Breast epithelium (tissue), 4 donors: ENCODE results near the gene XYLT1. TPM values are rescaled to one million over a fixed set of nuclear protein-coding genes. Genes with fewer than 3 reads are reported as not detected.

ENCODE experiments used
- DNase-seq, 2 donors: peaks; one replicate each; pipeline ENCODE4 v3.0.0-alpha.2; 2019; ENCODE audit warnings: low spot score in 2 of 2
- H3K27ac ChIP-seq, 2 donors: fragments of 200-600 bp; sonication (generic) in 1 of 2; one replicate each; pipeline ENCODE4 v1.5.1; 2016 to 2019; ENCODE audit warnings: mild to moderate bottlenecking in 1 of 2
- H3K27me3 ChIP-seq, 2 donors: fragments of 200-600 bp; sonication (generic) in 1 of 2; one replicate each; pipeline versions ENCODE4 v1.5.1 to v1.6.0; 2017 to 2019; ENCODE audit warnings: control low read depth in 1 of 2, mild to moderate bottlenecking in 1 of 2
- H3K36me3 ChIP-seq: fragments of 200-600 bp; one replicate; pipeline ENCODE4 v1.5.1; 2019
- H3K4me1 ChIP-seq, 2 donors: fragments of 200-600 bp; sonication (generic); one replicate each; pipeline ENCODE4 v1.5.1; 2016 to 2019; ENCODE audit warnings: control low read depth in 1 of 2
- H3K4me3 ChIP-seq, 3 donors: fragments of 200-600 bp; sonication (generic); 1 replicate in 2 of 3; 2 replicates in 1 of 3; pipeline ENCODE4 v1.5.1; 2016 to 2019; ENCODE audit warnings: mild to moderate bottlenecking in 3 of 3, moderate library complexity in 2 of 3
- H3K9me3 ChIP-seq, 2 donors: fragments of 200-600 bp; sonication (generic) in 1 of 2; one replicate each; pipeline ENCODE4 v1.5.1; 2016 to 2019; ENCODE audit warnings: control low read depth in 1 of 2
- CTCF ChIP-seq, 3 donors: fragments of 450-650 bp; IDR thresholded peaks; one replicate each; pipeline ENCODE4 v1.5.1; 2016 to 2017; ENCODE audit warnings: antibody characterized with exemption in 3 of 3, mild to moderate bottlenecking in 3 of 3, moderate library complexity in 3 of 3
- POLR2A ChIP-seq: fragments of 450-650 bp; IDR thresholded peaks from one replicate; pipeline ENCODE4 v1.6.1; 2016; ENCODE audit warnings: antibody characterized with exemption, mild to moderate bottlenecking, moderate library complexity
- POLR2AphosphoS5 ChIP-seq, 3 donors: sonication (generic); formaldehyde crosslinking; IDR thresholded peaks; one replicate each; pipeline ENCODE4 v1.6.1; 2017; ENCODE audit warnings: antibody characterized with exemption in 3 of 3
- intact Hi-C: fragments of 100-400 bp; cut with DNase I; formaldehyde crosslinking; loops from one replicate; pipeline ENCODE4 v1.15.1; 2023; ENCODE audit warnings: low total_unique reads
- total RNA-seq, 3 donors: library from RNA; depleted of rRNA; stranded (reverse); fragments of >200 nt; gene quantifications; one replicate each; pipeline ENCODE4 v1.1.0, GENCODE V29; 2016

Gene XYLT1
- total RNA-seq, 3 donors from 2014 or later = 11.9 to 32.8 (median 13.8) TPM

DNA sequence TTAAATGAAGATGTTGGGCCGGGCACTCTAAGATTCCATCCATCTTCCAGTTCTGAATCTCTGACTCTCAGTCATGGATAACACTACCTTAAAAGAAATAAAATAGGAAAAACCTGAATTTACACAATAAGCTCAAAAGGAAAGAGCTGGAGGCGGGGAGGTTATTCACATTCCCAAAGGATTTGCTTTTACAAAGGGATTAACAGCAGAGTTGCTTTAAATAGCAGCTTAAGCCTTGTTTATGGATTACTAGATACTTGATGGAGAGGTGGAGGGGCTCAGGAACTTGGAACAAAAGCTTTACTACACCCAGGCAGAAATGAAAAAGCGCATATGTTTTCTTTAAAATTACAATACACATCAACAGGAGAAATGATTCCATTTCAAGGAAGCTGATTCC, 84.5 kb downstream of the XYLT1 start:
- Histone ChIP-seq H3K36me3 (no peaks in the 10 kb centered on the region), H3K9me3 (no peaks in the 10 kb centered on the region), H3K27me3 (no peaks in the 10 kb centered on the region), H3K4me3 (no peak overlapping the region), H3K27ac (no peak overlapping the region), H3K4me1 (no peaks in the 10 kb centered on the region)
- intact Hi-C loops = no loop called here
- TF ChIP-seq POLR2A (no peak), CTCF (IDR thresholded peaks at IDR 0.05) (no peak), POLR2AphosphoS5 (IDR thresholded peaks at IDR 0.05) (no peak)
- no peak for DNase-seq

DNA sequence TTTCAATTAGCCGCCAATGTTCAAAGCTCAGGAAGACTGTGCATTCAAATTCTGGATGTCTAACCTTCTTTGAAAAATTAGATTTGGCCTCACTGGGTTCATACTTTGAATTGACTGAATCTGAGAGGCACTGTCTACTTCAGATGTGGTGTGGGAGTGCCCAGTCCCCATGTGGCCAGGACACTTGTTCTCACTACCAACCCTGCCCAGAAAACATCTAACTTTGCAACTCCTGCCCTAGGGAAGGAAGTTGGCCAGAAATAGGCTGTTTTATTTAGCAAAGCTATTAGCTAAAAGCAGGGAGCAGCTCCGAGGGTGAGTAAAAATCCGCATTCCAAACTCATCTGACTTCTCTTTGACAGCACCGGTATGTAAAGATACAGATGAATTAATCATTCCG, 86.3 kb downstream of the XYLT1 start:
- no peak for DNase-seq
- Histone ChIP-seq H3K4me3 (no peak overlapping the region), H3K27me3 (no peaks in the 10 kb centered on the region), H3K36me3 (no peaks in the 10 kb centered on the region), H3K27ac (no peak overlapping the region), H3K4me1 (no peaks in the 10 kb centered on the region), H3K9me3 (no peaks in the 10 kb centered on the region)
- TF ChIP-seq POLR2A = no peak
- TF ChIP-seq CTCF (IDR thresholded peaks at IDR 0.05) = no peak
- TF ChIP-seq POLR2AphosphoS5 (IDR thresholded peaks at IDR 0.05) = no peak
- intact Hi-C loops = no loop called here

DNA sequence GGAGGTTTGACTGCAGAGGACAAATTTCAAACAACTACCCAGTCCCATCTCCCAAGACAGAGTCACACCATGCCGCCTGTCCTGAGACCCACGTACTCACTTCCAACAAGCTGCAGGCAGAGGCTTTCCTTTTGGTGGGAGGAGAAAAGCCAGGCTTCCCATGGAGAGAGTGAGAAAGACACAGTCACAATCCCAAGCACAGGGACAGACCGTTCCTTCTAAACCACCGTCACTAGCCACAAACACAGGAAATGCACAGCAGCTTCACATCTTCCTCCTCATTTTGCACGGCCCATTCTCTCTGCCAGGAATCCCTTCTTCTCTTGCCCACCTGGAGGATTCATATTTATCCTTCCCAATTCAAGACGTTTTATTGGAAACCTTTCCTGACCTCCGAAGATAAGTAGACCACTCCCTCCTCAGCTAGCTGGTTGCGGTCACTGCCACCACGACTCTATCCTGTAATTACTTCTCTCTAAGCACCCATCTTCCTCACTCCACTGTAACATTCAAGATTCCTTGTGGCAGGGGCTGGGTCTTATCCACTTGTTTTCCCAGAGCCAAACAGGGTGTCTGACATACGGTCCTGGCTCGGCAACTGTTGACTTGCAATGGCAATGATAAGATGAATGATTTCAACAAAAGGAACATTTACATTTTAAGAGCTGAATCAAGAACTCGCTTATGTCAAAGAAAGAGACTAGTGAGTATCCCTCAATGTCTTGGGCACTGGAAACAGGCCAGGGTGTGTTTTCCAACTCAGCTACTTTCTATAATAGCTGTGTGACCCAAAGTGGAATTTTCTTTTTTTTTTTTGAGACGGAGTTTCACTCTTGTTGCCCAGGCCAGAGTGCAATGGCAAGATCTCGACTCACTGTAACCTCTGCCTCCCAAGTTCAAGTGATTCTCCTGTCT, 87.6 kb downstream of the XYLT1 start:
- intact Hi-C loops = no loop called here
- Histone ChIP-seq H3K4me1 (no peaks in the 10 kb centered on the region), H3K4me3 (no peak overlapping the region), H3K27ac (no peak overlapping the region), H3K36me3 (no peaks in the 10 kb centered on the region), H3K27me3 (no peaks in the 10 kb centered on the region), H3K9me3 (no peaks in the 10 kb centered on the region)
- DNase-seq = no peak
- no peak for TF ChIP-seq POLR2A
- TF ChIP-seq CTCF (IDR thresholded peaks at IDR 0.05) = no peak
- no peak for TF ChIP-seq POLR2AphosphoS5 (IDR thresholded peaks at IDR 0.05)

DNA sequence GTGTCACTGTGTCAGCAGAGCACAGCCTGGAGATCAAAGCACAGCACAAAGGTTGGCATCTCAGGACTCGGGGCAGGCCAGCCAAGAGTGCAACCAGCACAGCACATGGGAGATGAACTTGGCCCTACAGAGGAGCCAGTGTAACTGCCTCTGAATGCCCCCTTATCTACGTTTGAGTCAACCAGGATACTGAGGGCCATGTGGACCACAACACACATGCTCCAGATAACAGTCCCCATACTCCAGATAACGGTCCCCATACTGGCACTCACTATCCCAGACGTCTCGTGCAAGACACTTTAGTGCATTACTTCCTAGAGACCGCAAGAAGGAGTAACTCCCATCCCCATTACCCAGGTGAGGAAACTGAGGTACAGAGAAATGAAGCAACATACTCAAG, 88.2 kb downstream of the XYLT1 start:
- Histone ChIP-seq H3K9me3 (no peaks in the 10 kb centered on the region), H3K4me3 (no peak overlapping the region), H3K36me3 (no peaks in the 10 kb centered on the region), H3K4me1 (no peaks in the 10 kb centered on the region), H3K27ac (no peak overlapping the region), H3K27me3 (no peaks in the 10 kb centered on the region)
- no peak for TF ChIP-seq CTCF (IDR thresholded peaks at IDR 0.05)
- TF ChIP-seq POLR2AphosphoS5 (IDR thresholded peaks at IDR 0.05) = no peak
- no peak for TF ChIP-seq POLR2A
- intact Hi-C loops = no loop called here
- DNase-seq = no peak

GRCh38 chr16:17381784-17382183, 89.0 kb downstream of the XYLT1 start:
- no peaks in the 10 kb centered on the region for H3K9me3 ChIP-seq
- no peak for DNase-seq
- TF ChIP-seq POLR2AphosphoS5 (IDR thresholded peaks at IDR 0.05) = no peak
- no peak for TF ChIP-seq POLR2A
- no peak for TF ChIP-seq CTCF (IDR thresholded peaks at IDR 0.05)
- no peaks in the 10 kb centered on the region for H3K4me1 ChIP-seq
- intact Hi-C loops = no loop called here
- H3K27ac ChIP-seq = no peak overlapping the region
- no peaks in the 10 kb centered on the region for H3K36me3 ChIP-seq
- no peak overlapping the region for H3K4me3 ChIP-seq
- H3K27me3 ChIP-seq = no peaks in the 10 kb centered on the region
